Endothelial cell (in vitro differentiated cells): ENCODE results near the gene ATG7. TPM values are rescaled to one million over a fixed set of nuclear protein-coding genes. Genes with fewer than 3 reads are reported as not detected.
A peak's percentile ranks its signal among the peaks of the same experiment; 100 is the strongest.

Experiments
- DNase-seq: peaks from one replicate; pipeline ENCODE4 v3.0.0; 2021; ENCODE audit warnings: low spot score
- H3K27ac Mint-ChIP-seq: one replicate; pipeline ENCODE4 v1.8.0; 2021; ENCODE audit warnings: mixed read lengths, inconsistent platforms; ENCODE audit not compliant: unreplicated experiment
- H3K27me3 Mint-ChIP-seq: one replicate; pipeline ENCODE4 v1.8.0; 2021; ENCODE audit warnings: mild to moderate bottlenecking, moderate library complexity, mixed read lengths, inconsistent platforms; ENCODE audit not compliant: unreplicated experiment
- H3K36me3 Mint-ChIP-seq: one replicate; pipeline ENCODE4 v1.8.0; 2021; ENCODE audit warnings: mild to moderate bottlenecking, low read depth, mixed read lengths, inconsistent platforms; ENCODE audit not compliant: unreplicated experiment
- H3K4me1 Mint-ChIP-seq: one replicate; pipeline ENCODE4 v1.8.0; 2021; ENCODE audit warnings: mild to moderate bottlenecking, mixed read lengths, inconsistent platforms; ENCODE audit not compliant: unreplicated experiment
- H3K4me3 Mint-ChIP-seq: one replicate; pipeline ENCODE4 v1.8.0; 2021; ENCODE audit warnings: mild to moderate bottlenecking, mixed read lengths, inconsistent platforms; ENCODE audit not compliant: unreplicated experiment
- H3K9me3 Mint-ChIP-seq: one replicate; pipeline ENCODE4 v1.8.0; 2021; ENCODE audit warnings: mixed read lengths, inconsistent platforms; ENCODE audit not compliant: unreplicated experiment
- total RNA-seq: library from RNA; stranded (reverse); fragmentation: NEBNext Ultra II Directional; extraction: Animal tissue kit (Norgen Biotek cat#: 25700); gene quantifications from one replicate; pipeline ENCODE4 v1.2.1, GENCODE V29; 2021; ENCODE audit not compliant: unreplicated experiment
- TF ChIP-seq, protein P1 (sequence below): fragments of 200-600 bp; sonication (generic); IDR thresholded peaks from one replicate; pipeline ENCODE4 v1.5.0; 2021; ENCODE audit warnings: antibody characterized with exemption; ENCODE audit not compliant: unreplicated experiment

ATG7 gene
- total RNA-seq, 1 donor from 2014 or later = 30.6 TPM

DNA sequence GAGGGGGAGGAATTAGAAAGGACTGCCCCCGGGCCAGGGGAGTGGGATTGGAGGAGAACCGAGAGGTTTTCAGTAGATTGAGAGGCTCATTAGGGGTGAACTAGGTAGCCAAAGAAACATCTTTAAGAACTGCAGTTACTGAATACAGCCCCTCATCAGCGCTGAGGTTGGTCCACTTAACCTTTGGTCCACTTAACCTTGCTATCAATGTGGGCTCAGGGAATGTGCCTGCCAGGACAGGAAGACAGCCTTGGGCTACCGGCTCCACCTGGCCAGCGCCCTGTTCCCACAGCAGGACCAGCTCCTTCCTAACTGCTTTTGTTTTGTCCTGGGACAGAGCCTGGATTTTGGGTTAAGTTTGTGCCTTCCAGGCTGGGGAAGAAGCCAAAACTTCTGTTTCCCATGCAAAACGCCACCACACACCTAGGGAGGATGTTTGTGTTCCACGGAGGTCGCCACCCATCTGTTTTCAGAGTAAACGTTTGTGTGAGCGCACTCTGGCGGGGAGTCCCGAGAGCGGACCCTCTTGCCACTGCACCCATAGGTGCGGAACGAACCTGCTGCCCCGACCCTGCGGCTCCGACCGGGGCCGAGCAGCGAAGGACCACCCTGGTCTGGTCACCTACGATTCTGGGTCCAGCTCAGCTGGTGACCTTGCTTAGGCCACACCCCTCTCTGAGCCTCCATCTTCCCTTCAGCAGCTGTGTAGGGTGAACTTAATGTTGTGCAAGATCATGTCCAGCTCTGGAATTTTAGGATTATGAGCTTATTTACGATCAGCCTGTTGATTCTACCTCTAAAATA, 264.1 kb downstream of the ATG7 start:
- DNase-seq = no peak
- Mint-ChIP-seq H3K27ac (no peak overlapping the region), H3K27me3 (peaks cover 2% of the 10 kb centered on the region), H3K4me1 (peaks cover 2% of the 10 kb centered on the region), H3K36me3 (no peaks in the 10 kb centered on the region), H3K4me3 (no peak overlapping the region), H3K9me3 (no peaks in the 10 kb centered on the region)
- TF ChIP-seq, protein P1, sequence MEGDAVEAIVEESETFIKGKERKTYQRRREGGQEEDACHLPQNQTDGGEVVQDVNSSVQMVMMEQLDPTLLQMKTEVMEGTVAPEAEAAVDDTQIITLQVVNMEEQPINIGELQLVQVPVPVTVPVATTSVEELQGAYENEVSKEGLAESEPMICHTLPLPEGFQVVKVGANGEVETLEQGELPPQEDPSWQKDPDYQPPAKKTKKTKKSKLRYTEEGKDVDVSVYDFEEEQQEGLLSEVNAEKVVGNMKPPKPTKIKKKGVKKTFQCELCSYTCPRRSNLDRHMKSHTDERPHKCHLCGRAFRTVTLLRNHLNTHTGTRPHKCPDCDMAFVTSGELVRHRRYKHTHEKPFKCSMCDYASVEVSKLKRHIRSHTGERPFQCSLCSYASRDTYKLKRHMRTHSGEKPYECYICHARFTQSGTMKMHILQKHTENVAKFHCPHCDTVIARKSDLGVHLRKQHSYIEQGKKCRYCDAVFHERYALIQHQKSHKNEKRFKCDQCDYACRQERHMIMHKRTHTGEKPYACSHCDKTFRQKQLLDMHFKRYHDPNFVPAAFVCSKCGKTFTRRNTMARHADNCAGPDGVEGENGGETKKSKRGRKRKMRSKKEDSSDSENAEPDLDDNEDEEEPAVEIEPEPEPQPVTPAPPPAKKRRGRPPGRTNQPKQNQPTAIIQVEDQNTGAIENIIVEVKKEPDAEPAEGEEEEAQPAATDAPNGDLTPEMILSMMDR = no peak

DNA sequence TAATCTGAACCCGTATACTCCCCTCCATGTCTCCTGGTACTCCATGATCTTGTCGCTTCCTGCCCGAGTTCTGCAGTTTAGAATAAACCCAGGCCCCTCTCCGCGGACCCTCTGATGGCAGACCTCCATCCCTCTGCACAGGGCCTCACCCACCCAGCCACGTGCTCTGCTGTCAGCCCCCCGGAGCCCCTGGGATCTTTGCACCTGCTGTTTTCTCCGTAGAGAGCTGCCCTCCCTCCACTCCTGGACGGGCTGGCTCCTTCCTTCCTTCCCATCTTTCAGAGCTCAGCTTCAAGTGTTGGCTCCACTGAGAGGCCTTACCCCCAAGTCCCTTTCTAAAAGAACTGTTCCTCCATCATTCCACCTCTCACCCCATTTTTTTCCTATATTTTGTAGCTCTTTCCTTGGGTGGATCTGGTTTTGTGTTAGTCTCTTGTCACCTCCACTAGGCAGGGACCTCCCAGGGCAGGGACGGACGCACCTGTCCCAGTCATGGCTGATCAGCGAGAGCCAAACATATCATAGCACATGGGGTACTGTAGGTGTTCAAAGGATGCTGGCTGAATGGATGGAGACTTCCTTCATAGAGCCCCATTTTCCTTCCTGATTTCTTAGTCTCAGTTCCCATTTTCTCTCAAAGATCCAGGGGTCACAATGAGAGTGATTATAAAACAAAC, 264.9 kb downstream of the ATG7 start:
- DNase-seq = no peak
- Mint-ChIP-seq H3K4me3 (no peak overlapping the region), H3K9me3 (no peaks in the 10 kb centered on the region), H3K27me3 (no peaks in the 10 kb centered on the region), H3K36me3 (no peaks in the 10 kb centered on the region), H3K27ac (peak overlapping the region; percentile 1), H3K4me1 (peaks cover 5% of the 10 kb centered on the region)
- TF ChIP-seq, protein P1 = no peak

DNA sequence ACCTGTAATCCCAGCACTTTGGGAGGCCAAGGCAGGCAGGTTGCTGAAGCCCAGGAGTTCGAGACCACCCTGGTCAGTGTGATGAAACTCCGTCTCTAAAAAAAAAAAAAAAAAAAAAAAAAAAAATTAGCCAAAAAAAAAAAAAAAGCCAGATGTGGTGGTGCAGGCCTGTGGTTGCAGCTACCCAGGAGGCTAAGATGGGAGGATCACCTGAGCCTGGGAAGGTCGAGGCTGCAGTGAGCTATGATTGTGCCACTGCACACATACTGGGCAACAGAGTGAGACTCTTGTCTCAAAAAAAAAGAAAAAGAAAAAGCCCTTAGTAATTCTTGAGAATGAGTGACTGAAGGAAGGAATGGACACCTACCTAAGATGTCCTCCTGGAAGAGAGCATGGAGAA, 266.4 kb downstream of the ATG7 start:
- Mint-ChIP-seq H3K27ac (no peak overlapping the region), H3K27me3 (peaks cover 3% of the 10 kb centered on the region), H3K4me3 (no peak overlapping the region), H3K4me1 (peaks cover 5% of the 10 kb centered on the region), H3K36me3 (no peaks in the 10 kb centered on the region), H3K9me3 (no peaks in the 10 kb centered on the region)
- DNase-seq = no peak
- TF ChIP-seq, protein P1 = no peak

DNA sequence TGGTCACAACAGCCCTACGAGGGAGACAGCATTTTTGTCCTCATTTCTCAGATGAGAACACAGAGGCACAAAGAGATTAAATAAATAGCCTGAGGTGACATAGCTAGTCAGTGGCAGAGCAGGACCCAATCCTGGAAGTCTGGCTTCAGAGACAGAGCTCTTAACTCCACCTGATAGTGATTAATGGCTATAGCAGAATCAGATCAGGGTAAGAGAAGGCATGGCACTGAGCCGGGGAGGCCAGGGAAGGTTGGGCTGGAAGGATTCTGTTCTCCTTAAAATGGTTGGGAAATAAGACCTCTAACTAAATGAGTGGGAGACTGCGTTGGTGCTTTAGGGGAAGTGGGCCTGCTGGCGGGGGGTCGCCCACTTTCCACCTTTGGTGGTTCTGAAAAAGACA, 267.0 kb downstream of the ATG7 start:
- peaks cover 5% of the 10 kb centered on the region for H3K4me1 Mint-ChIP-seq
- no peaks in the 10 kb centered on the region for H3K9me3 Mint-ChIP-seq

More for the DNA sequence above, 267.0 kb downstream of the ATG7 start:
- H3K27ac Mint-ChIP-seq = no peak overlapping the region
- no peaks in the 10 kb centered on the region for H3K36me3 Mint-ChIP-seq
- H3K27me3 Mint-ChIP-seq = peaks cover 3% of the 10 kb centered on the region
- no peak for DNase-seq
- TF ChIP-seq, protein P1 = no peak
- H3K4me3 Mint-ChIP-seq = no peak overlapping the region
